Stimulated activated CD8-positive, alpha-beta memory T cell treated with anti-CD3 and anti-CD28 coated beads, Interleukin-12 subunit alpha, Interleukin-12 subunit beta, amount 100 ng/mL, for 4 hours (primary cell): ENCODE data around the gene ANXA2.
"Not testable (repeated sequence)": the region's sequence is repeated elsewhere in the genome, so short reads cannot be mapped to it uniquely, and the experiment has no call there.

Source experiments
- DNase-seq: peaks from one replicate; pipeline ENCODE4 v3.0.0-alpha.2; 2020; ENCODE audit warnings: low read depth

ANXA2 gene

GRCh38 chr15:60370105-60370868 lies 27.5 kb downstream of the ANXA2 start:
- DNase-seq = no peak

- DNase-seq = no peak
These were observed 28.1 kb downstream of the ANXA2 start for GRCh38 chr15:60369696-60370095.

- DNase-seq = no peak
These were observed 33.2 kb downstream of the ANXA2 start for GRCh38 chr15:60364612-60364924.

GRCh38 chr15:60363903-60364611 lies 33.7 kb downstream of the ANXA2 start:
- no peak for DNase-seq

- no peak for DNase-seq
These were observed 34.7 kb downstream of the ANXA2 start for GRCh38 chr15:60363087-60363549.

- no peak for DNase-seq
These were observed 35.3 kb downstream of the ANXA2 start for GRCh38 chr15:60362321-60363086.

GRCh38 chr15:60359738-60360137 lies 38.0 kb downstream of the ANXA2 start:
- DNase-seq = not testable (repeated sequence)

- no peak for DNase-seq
These were observed 38.7 kb downstream of the ANXA2 start for GRCh38 chr15:60358935-60359682.

- DNase-seq = no peak
These were observed 41.0 kb downstream of the ANXA2 start for GRCh38 chr15:60356832-60357231.

- DNase-seq = no peak
These were observed 42.5 kb downstream of the ANXA2 start for GRCh38 chr15:60355148-60355857.

- no peak for DNase-seq
These were observed 44.4 kb downstream of the ANXA2 start for GRCh38 chr15:60353245-60353920.

GRCh38 chr15:60352525-60352924 lies 45.3 kb downstream of the ANXA2 start:
- DNase-seq = no peak

- DNase-seq = no peak
These were observed 46.7 kb downstream of the ANXA2 start for GRCh38 chr15:60351066-60351465.

GRCh38 chr15:60350108-60350507 lies 47.7 kb downstream of the ANXA2 start:
- no peak for DNase-seq

- DNase-seq = no peak
These were observed 48.2 kb downstream of the ANXA2 start for GRCh38 chr15:60349589-60349988.

- DNase-seq = no peak
These were observed 50.2 kb downstream of the ANXA2 start for GRCh38 chr15:60347480-60348049.

GRCh38 chr15:60346653-60347052 lies 51.1 kb downstream of the ANXA2 start:
- DNase-seq = no peak

- DNase-seq = no peak
These were observed 51.7 kb downstream of the ANXA2 start for GRCh38 chr15:60346077-60346476.

GRCh38 chr15:60345598-60345997 lies 52.2 kb downstream of the ANXA2 start:
- no peak for DNase-seq

GRCh38 chr15:60344987-60345386 lies 52.8 kb downstream of the ANXA2 start:
- no peak for DNase-seq

GRCh38 chr15:60344461-60344860 lies 53.3 kb downstream of the ANXA2 start:
- DNase-seq = no peak
